ENCODE measurements around the gene STX8.

DNA sequence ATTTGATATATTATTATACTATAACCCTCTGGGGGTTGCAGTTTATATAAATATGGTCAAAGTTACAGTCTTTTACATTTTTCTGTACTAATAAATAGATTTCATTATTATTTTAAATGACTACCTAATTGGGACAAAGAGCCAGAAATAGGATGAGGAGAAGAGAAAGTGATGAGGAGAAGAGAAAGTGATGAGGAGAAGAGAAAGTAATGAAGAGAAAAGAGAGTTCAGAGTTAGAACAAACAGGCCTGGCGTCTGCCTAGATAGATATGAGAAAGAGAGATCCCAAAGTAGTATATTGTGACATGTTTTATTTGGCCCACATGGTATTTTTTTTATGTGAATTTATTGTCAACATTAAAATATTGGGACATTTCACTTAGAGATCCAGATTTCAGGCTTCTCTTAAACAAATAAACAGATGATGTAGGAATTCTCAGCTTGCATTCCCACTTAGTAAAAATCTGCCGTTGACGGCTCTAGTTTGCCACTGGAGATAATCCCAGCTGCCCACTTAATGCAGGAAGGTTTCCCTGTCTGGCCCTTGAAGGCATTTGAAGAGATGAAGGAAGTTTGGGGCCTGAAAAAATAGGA, 210.7 kb downstream of the STX8 start:
- TF ChIP-seq, protein P1, sequence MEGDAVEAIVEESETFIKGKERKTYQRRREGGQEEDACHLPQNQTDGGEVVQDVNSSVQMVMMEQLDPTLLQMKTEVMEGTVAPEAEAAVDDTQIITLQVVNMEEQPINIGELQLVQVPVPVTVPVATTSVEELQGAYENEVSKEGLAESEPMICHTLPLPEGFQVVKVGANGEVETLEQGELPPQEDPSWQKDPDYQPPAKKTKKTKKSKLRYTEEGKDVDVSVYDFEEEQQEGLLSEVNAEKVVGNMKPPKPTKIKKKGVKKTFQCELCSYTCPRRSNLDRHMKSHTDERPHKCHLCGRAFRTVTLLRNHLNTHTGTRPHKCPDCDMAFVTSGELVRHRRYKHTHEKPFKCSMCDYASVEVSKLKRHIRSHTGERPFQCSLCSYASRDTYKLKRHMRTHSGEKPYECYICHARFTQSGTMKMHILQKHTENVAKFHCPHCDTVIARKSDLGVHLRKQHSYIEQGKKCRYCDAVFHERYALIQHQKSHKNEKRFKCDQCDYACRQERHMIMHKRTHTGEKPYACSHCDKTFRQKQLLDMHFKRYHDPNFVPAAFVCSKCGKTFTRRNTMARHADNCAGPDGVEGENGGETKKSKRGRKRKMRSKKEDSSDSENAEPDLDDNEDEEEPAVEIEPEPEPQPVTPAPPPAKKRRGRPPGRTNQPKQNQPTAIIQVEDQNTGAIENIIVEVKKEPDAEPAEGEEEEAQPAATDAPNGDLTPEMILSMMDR (IDR thresholded peaks at IDR 0.05; ENCODE audit: insufficient read depth, low read depth, low read length) = no peak
- no peak for TF ChIP-seq EZH2 (IDR thresholded peaks at IDR 0.05; ENCODE audit: insufficient read depth, low read length)

Measured in astrocyte (in vitro differentiated cells and primary cell).